GM19239 (cell line): ENCODE results near the gene IGLL5.

Experiments used
- DNase-seq: peaks from one replicate; pipeline ENCODE4 v3.0.0; 2011; ENCODE audit warnings: low spot score; ENCODE audit not compliant: insufficient read length
- FAIRE-seq: peaks from 2 replicates; lab custom pipeline; 2011; peaks lifted over from hg19 to GRCh38; lab: Jason Lieb, UNC

The IGLL5 gene

GRCh38 chr22:22882033-22882717, 5.4 kb upstream of the IGLL5 start:
- FAIRE-seq: peak; percentile 88
- no peak for DNase-seq

GRCh38 chr22:22883090-22883727, 4.4 kb upstream of the IGLL5 start:
- FAIRE-seq (no peak), DNase-seq (no peak)

- FAIRE-seq (peak; percentile 99), DNase-seq (peak; percentile 61)
Observed at GRCh38 chr22:22884010-22884887, 3.4 kb upstream of the IGLL5 start.

GRCh38 chr22:22884888-22885840, 2.5 kb upstream of the IGLL5 start:
- FAIRE-seq: peak; percentile 99
- DNase-seq: peak; percentile 66

GRCh38 chr22:22886546-22886945, 1.1 kb upstream of the IGLL5 start:
- DNase-seq: no peak
- FAIRE-seq: peak; percentile 76

GRCh38 chr22:22888571-22889353, 1.1 kb downstream of the IGLL5 start:
- FAIRE-seq (no peak), DNase-seq (no peak)

GRCh38 chr22:22890085-22890484, 2.5 kb downstream of the IGLL5 start:
- DNase-seq: no peak
- FAIRE-seq: no peak

GRCh38 chr22:22891139-22891621, 3.6 kb downstream of the IGLL5 start:
- DNase-seq (no peak), FAIRE-seq (no peak)

- FAIRE-seq (no peak), DNase-seq (no peak)
Observed at GRCh38 chr22:22892096-22893052, 4.8 kb downstream of the IGLL5 start.

GRCh38 chr22:22893077-22893805, 5.6 kb downstream of the IGLL5 start:
- FAIRE-seq: no peak
- DNase-seq: no peak

GRCh38 chr22:22893891-22894739, 6.5 kb downstream of the IGLL5 start:
- FAIRE-seq (no peak), DNase-seq (no peak)

- no peak for FAIRE-seq
- no peak for DNase-seq
Observed at GRCh38 chr22:22894740-22895731, 7.4 kb downstream of the IGLL5 start.

GRCh38 chr22:22895776-22896445, 8.3 kb downstream of the IGLL5 start:
- FAIRE-seq (no peak), DNase-seq (no peak)

- DNase-seq (no peak), FAIRE-seq (no peak)
Observed at GRCh38 chr22:22896601-22897000, 9.0 kb downstream of the IGLL5 start.

GRCh38 chr22:22897091-22897490, 9.5 kb downstream of the IGLL5 start:
- FAIRE-seq (no peak), DNase-seq (no peak)
